Stimulated activated CD8-positive, alpha-beta memory T cell treated with anti-CD3 and anti-CD28 coated beads, Interleukin-12 subunit alpha, Interleukin-12 subunit beta, amount 100 ng/mL, for 24 hours (primary cell): ENCODE measurements around the gene GREB1L.
"Not testable (repeated sequence)": the region's sequence is repeated elsewhere in the genome, so short reads cannot be mapped to it uniquely, and the experiment has no call there.

ENCODE experiments used
- DNase-seq: peaks from one replicate; pipeline ENCODE4 v3.0.0-alpha.2; 2020; ENCODE audit errors: extremely low read depth

Gene GREB1L

GRCh38 chr18:21242141-21242779 lies at the start of gene GREB1L:
TSS of gene GREB1L (plus strand) at chr18:21242232. CDS start at chr18:21383519, 141,287 bp downstream.
- no peak for DNase-seq

GRCh38 chr18:21192308-21192624 lies 49.8 kb upstream of the GREB1L start:
- DNase-seq, result no peak

- no peak for DNase-seq
Observed at GRCh38 chr18:21194871-21195771, 46.9 kb upstream of the GREB1L start.

- DNase-seq, result no peak
Observed at GRCh38 chr18:21196426-21196825, 45.6 kb upstream of the GREB1L start.

GRCh38 chr18:21203126-21203525 lies 38.9 kb upstream of the GREB1L start:
- DNase-seq, result no peak

GRCh38 chr18:21203542-21204241 lies 38.3 kb upstream of the GREB1L start:
- DNase-seq, result no peak

- DNase-seq, result no peak
Observed at GRCh38 chr18:21205695-21206094, 36.3 kb upstream of the GREB1L start.

GRCh38 chr18:21210278-21210677 lies 31.8 kb upstream of the GREB1L start:
- DNase-seq, result no peak

GRCh38 chr18:21210784-21211183 lies 31.2 kb upstream of the GREB1L start:
- no peak for DNase-seq

- DNase-seq, result not testable (repeated sequence)
Observed at GRCh38 chr18:21214409-21214808, 27.6 kb upstream of the GREB1L start.

- no peak for DNase-seq
Observed at GRCh38 chr18:21215490-21215889, 26.5 kb upstream of the GREB1L start.

GRCh38 chr18:21218862-21219261 lies 23.2 kb upstream of the GREB1L start:
- no peak for DNase-seq

- no peak for DNase-seq
Observed at GRCh38 chr18:21230436-21230835, 11.6 kb upstream of the GREB1L start.

- DNase-seq, result no peak
Observed at GRCh38 chr18:21241301-21242048, 557 bp upstream of the GREB1L start.

GRCh38 chr18:21242780-21243401 lies 859 bp downstream of the GREB1L start:
- DNase-seq, result no peak

- no peak for DNase-seq
Observed at GRCh38 chr18:21254576-21254975, 12.5 kb downstream of the GREB1L start.

GRCh38 chr18:21255211-21255610 lies 13.2 kb downstream of the GREB1L start:
- no peak for DNase-seq

GRCh38 chr18:21257386-21257785 lies 15.4 kb downstream of the GREB1L start:
- no peak for DNase-seq

GRCh38 chr18:21260621-21261020 lies 18.6 kb downstream of the GREB1L start:
- DNase-seq, result no peak

- no peak for DNase-seq
Observed at GRCh38 chr18:21261352-21261751, 19.3 kb downstream of the GREB1L start.

GRCh38 chr18:21262244-21262643 lies 20.2 kb downstream of the GREB1L start:
- DNase-seq, result no peak
